HG03442 (cell line): ENCODE measurements around the gene PLEKHM2.
"Not testable (repeated sequence)": the region's sequence is repeated elsewhere in the genome, so short reads cannot be mapped to it uniquely, and the experiment has no call there.

Source experiments
- ATAC-seq: cut with Tn5 transposase; IDR thresholded peaks from one replicate; pipeline ENCODE4 v1.9.1; 2021; ENCODE audit warnings: mild to moderate bottlenecking, moderate library complexity; ENCODE audit not compliant: unreplicated experiment

The PLEKHM2 gene

GRCh38 chr1:15684042-15684461, at the start of gene PLEKHM2:
Gene PLEKHM2, plus strand, starts transcription at chr1:15684320. Its CDS starts 239 bp downstream, at chr1:15684559.
- no peak for ATAC-seq

GRCh38 chr1:15636436-15636835, 47.7 kb upstream of the PLEKHM2 start:
- ATAC-seq, result no peak

- ATAC-seq, result no peak
Observed at GRCh38 chr1:15637826-15638225, 46.3 kb upstream of the PLEKHM2 start.

GRCh38 chr1:15639262-15639661, 44.9 kb upstream of the PLEKHM2 start:
- no peak for ATAC-seq

- ATAC-seq, result no peak
Observed at GRCh38 chr1:15639931-15640330, 44.2 kb upstream of the PLEKHM2 start.

GRCh38 chr1:15640667-15641066, 43.5 kb upstream of the PLEKHM2 start:
- ATAC-seq, result no peak

GRCh38 chr1:15649937-15650336, 34.2 kb upstream of the PLEKHM2 start:
- no peak for ATAC-seq

GRCh38 chr1:15650433-15650832, 33.7 kb upstream of the PLEKHM2 start:
- ATAC-seq, result no peak

- not testable (repeated sequence) for ATAC-seq
Observed at GRCh38 chr1:15652130-15652529, 32.0 kb upstream of the PLEKHM2 start.

GRCh38 chr1:15654091-15654690, 29.9 kb upstream of the PLEKHM2 start:
- no peak for ATAC-seq

- no peak for ATAC-seq
Observed at GRCh38 chr1:15656464-15656863, 27.7 kb upstream of the PLEKHM2 start.

- ATAC-seq, result no peak
Observed at GRCh38 chr1:15657021-15657420, 27.1 kb upstream of the PLEKHM2 start.

- ATAC-seq, result no peak
Observed at GRCh38 chr1:15660151-15660550, 24.0 kb upstream of the PLEKHM2 start.

GRCh38 chr1:15662477-15662876, 21.6 kb upstream of the PLEKHM2 start:
- ATAC-seq, result no peak

GRCh38 chr1:15663925-15664324, 20.2 kb upstream of the PLEKHM2 start:
- ATAC-seq, result no peak

GRCh38 chr1:15667362-15667761, 16.8 kb upstream of the PLEKHM2 start:
- no peak for ATAC-seq

- ATAC-seq, result no peak
Observed at GRCh38 chr1:15668089-15668754, 15.9 kb upstream of the PLEKHM2 start.

- no peak for ATAC-seq
Observed at GRCh38 chr1:15669074-15669473, 15.0 kb upstream of the PLEKHM2 start.

- no peak for ATAC-seq
Observed at GRCh38 chr1:15669864-15670263, 14.3 kb upstream of the PLEKHM2 start.

GRCh38 chr1:15671430-15671829, 12.7 kb upstream of the PLEKHM2 start:
- ATAC-seq, result no peak

GRCh38 chr1:15674386-15675159, 9.5 kb upstream of the PLEKHM2 start:
- no peak for ATAC-seq

GRCh38 chr1:15676010-15676409, 8.1 kb upstream of the PLEKHM2 start:
- no peak for ATAC-seq
